PC-9 (cell line): ENCODE measurements around the gene LPAR1. TPM values are rescaled to one million over a fixed set of nuclear protein-coding genes. Genes with fewer than 3 reads are reported as not detected.

Experiments
- BruUV-seq: library from RNA; stranded (reverse); fragments of 400-500 nt; replicated peaks from 2 replicates; lab custom pipeline; 2021; lab: Mats Ljungman, UMichigan
- CTCF ChIA-PET: fragments of 300-600 bp; sonication (Branson Sonifier 250); formaldehyde crosslinking; loops from one replicate; lab custom pipeline; 2022; ENCODE audit warnings: antibody characterized with exemption; lab: Charles Lee
- POLR2A ChIA-PET: fragments of 300-600 bp; sonication (Branson Sonifier 250); formaldehyde crosslinking; loops from one replicate; lab custom pipeline; 2022; ENCODE audit warnings: antibody characterized with exemption; ENCODE audit not compliant: unreplicated experiment; lab: Charles Lee
- DNase-seq, 2 experiments: peaks; one replicate each; pipeline versions ENCODE4 v3.0.0 to v3.0.0-alpha.2; 2015 to 2022; ENCODE audit warnings: mixed read lengths in 1 of 2
- H2AFZ ChIP-seq: fragments of 200-600 bp; sonication (generic); 2 replicates; pipeline ENCODE4 v1.8.1; 2017; ENCODE audit warnings: antibody characterized with exemption
- H3F3A ChIP-seq: fragments of 200-600 bp; sonication (generic); 2 replicates; pipeline ENCODE4 v1.8.1; 2017; ENCODE audit warnings: antibody characterized with exemption, mild to moderate bottlenecking, low read depth; ENCODE audit not compliant: insufficient read depth
- H3K27ac ChIP-seq: fragments of 200-600 bp; sonication (generic); 2 replicates; pipeline ENCODE4 v1.6.1; 2016; ENCODE audit warnings: mixed run types
- H3K27me3 ChIP-seq: fragments of 200-600 bp; sonication (generic); 2 replicates; pipeline ENCODE4 v1.6.1; 2016; ENCODE audit warnings: low read depth, mixed run types; ENCODE audit not compliant: insufficient read depth
- H3K36me3 ChIP-seq: fragments of 200-600 bp; sonication (generic); 2 replicates; pipeline ENCODE4 v1.6.1; 2016; ENCODE audit warnings: low read depth, mixed run types
- H3K4me1 ChIP-seq: fragments of 200-600 bp; sonication (generic); replicated peaks from 2 replicates; pipeline ENCODE4 v1.6.1; 2016; ENCODE audit warnings: mixed run types; ENCODE audit not compliant: insufficient read depth
- H3K4me2 ChIP-seq: fragments of 200-600 bp; sonication (generic); 2 replicates; pipeline ENCODE4 v1.6.1; 2017; ENCODE audit warnings: mixed run types
- H3K4me3 ChIP-seq: fragments of 200-600 bp; sonication (generic); 2 replicates; pipeline ENCODE4 v1.6.1; 2016; ENCODE audit warnings: mixed run types
- H3K79me2 ChIP-seq: fragments of 200-600 bp; sonication (generic); 2 replicates; pipeline ENCODE4 v1.6.1; 2017; ENCODE audit warnings: low read depth, mixed run types
- H3K9me2 ChIP-seq: fragments of 200-600 bp; sonication (generic); 2 replicates; pipeline ENCODE4 v1.8.1; 2017; ENCODE audit warnings: mild to moderate bottlenecking; ENCODE audit not compliant: insufficient read depth
- H3K9me3 ChIP-seq: fragments of 200-600 bp; sonication (generic); 2 replicates; pipeline ENCODE4 v1.8.1; 2016; ENCODE audit warnings: low read depth; ENCODE audit not compliant: insufficient read depth
- H4K20me1 ChIP-seq: fragments of 200-600 bp; sonication (generic); 2 replicates; pipeline ENCODE4 v1.8.1; 2017; ENCODE audit not compliant: insufficient read depth
- CTCF ChIP-seq: fragments of 200-600 bp; sonication (generic); conservative IDR thresholded peaks from 2 replicates; pipeline ENCODE4 v1.6.1; 2017; ENCODE audit warnings: mixed run types, antibody characterized with exemption, mild to moderate bottlenecking, moderate library complexity
- EZH2 ChIP-seq: fragments of 200-600 bp; sonication (generic); IDR thresholded peaks from 2 replicates; pipeline ENCODE4 v1.8.0; 2017; ENCODE audit warnings: antibody characterized with exemption, low read depth
- intact Hi-C: fragments of 100-400 bp; cut with micrococcal nuclease; formaldehyde crosslinking; loops from one replicate; pipeline ENCODE4 v1.10.0; 2022; ENCODE audit not compliant: unreplicated experiment
- total RNA-seq: library from RNA; stranded (reverse); gene quantifications from 2 replicates; pipeline ENCODE4 v1.2.3, GENCODE V29; 2021

Gene LPAR1
- total RNA-seq, 1 experiment from 2014 or later, result 11.8 TPM

GRCh38 chr9:110922145-110922544, 116.1 kb downstream of the LPAR1 start:
- peaks cover 9% of the 10 kb centered on the region; the same call in 1 of the 2 replicates for H3K9me3 ChIP-seq
- H3K9me2 ChIP-seq, result no peaks in the 10 kb centered on the region
- no peak overlapping the region for H2AFZ ChIP-seq
- intact Hi-C loops, result loop anchor here (5.0 kb wide), 1 partner anchor 175 kb away; no protein-coding TSS in a partner anchor
- 0 out of 2 replicates have a peak, but pooled peaks cover 7% of the 10 kb centered on the region for H3K79me2 ChIP-seq
- POLR2A ChIA-PET, result no interaction called here
- no TSS peak for BruUV-seq
- no peak for TF ChIP-seq EZH2
- TF ChIP-seq CTCF, result no peak
- no peak overlapping the region for H3K4me2 ChIP-seq
- no peak overlapping the region for H3K27ac ChIP-seq
- CTCF ChIA-PET, result no interaction called here
- H3K4me3 ChIP-seq, result no peak overlapping the region
- H3F3A ChIP-seq, result peaks cover 26% of the 10 kb centered on the region
- 0 out of 2 replicates have a peak, but pooled peaks cover 18% of the 10 kb centered on the region for H3K36me3 ChIP-seq
- H4K20me1 ChIP-seq, result no peaks in the 10 kb centered on the region
- H3K27me3 ChIP-seq, result no peaks in the 10 kb centered on the region
- DNase-seq, result no peak
- H3K4me1 ChIP-seq, result peaks cover 43% of the 10 kb centered on the region

- intact Hi-C loops, result loop anchor here (5.0 kb wide), 1 partner anchor 174 kb away; no protein-coding TSS in a partner anchor
- POLR2A ChIA-PET, result no interaction called here
- Histone ChIP-seq H3K27me3 (no peaks in the 10 kb centered on the region), H3K4me1 (peaks cover 43% of the 10 kb centered on the region), H3K4me3 (no peak overlapping the region), H3F3A (peaks cover 26% of the 10 kb centered on the region), H4K20me1 (no peaks in the 10 kb centered on the region), H3K36me3 (0 out of 2 replicates have a peak, but pooled peaks cover 18% of the 10 kb centered on the region), H3K9me2 (no peaks in the 10 kb centered on the region), H3K9me3 (peaks cover 4% of the 10 kb centered on the region; the same call in 1 of the 2 replicates), H3K79me2 (0 out of 2 replicates have a peak, but pooled peaks cover 7% of the 10 kb centered on the region), H3K27ac (peak overlapping the region; percentile 97), H2AFZ (no peak overlapping the region), H3K4me2 (no peak overlapping the region)
- TF ChIP-seq CTCF (no peak), EZH2 (no peak)
- CTCF ChIA-PET, result no interaction called here
- DNase-seq, result no peak
- no TSS peak for BruUV-seq
Measured at GRCh38 chr9:110921705-110922104, 116.6 kb downstream of the LPAR1 start.

GRCh38 chr9:110919609-110920008, 118.7 kb downstream of the LPAR1 start:
- intact Hi-C loops, result loop anchor here (5.0 kb wide), 1 partner anchor 172 kb away; no protein-coding TSS in a partner anchor
- CTCF ChIA-PET, result no interaction called here
- Histone ChIP-seq H3K27ac (peak overlapping the region; percentile 97), H3F3A (peaks cover 26% of the 10 kb centered on the region), H4K20me1 (no peaks in the 10 kb centered on the region), H3K79me2 (0 out of 2 replicates have a peak, but pooled peaks cover 7% of the 10 kb centered on the region), H3K27me3 (no peaks in the 10 kb centered on the region), H2AFZ (peak overlapping the region; percentile 54; the same call in 1 of the 2 replicates), H3K36me3 (peaks cover 21% of the 10 kb centered on the region; the same call in 1 of the 2 replicates), H3K4me3 (no peak overlapping the region), H3K9me2 (no peaks in the 10 kb centered on the region), H3K9me3 (peaks cover 12% of the 10 kb centered on the region), H3K4me1 (peaks cover 43% of the 10 kb centered on the region), H3K4me2 (peak overlapping the region; percentile 34)
- BruUV-seq, result no TSS peak
- TF ChIP-seq CTCF (no peak), EZH2 (no peak)
- DNase-seq, result peak; percentile 17 to 77
- POLR2A ChIA-PET, result no interaction called here
